Measurements from ENCODE around the gene PAPOLA.

Gene PAPOLA

GRCh38 chr14:96589577-96589976, 87.4 kb downstream of the PAPOLA start:
- no peak for TF ChIP-seq CTCF (IDR thresholded peaks at IDR 0.05; ENCODE audit: borderline replicate concordance, insufficient read depth, low read depth, low read length)
- H3K4me3 ChIP-seq (ENCODE audit: low read depth, low read length), result no peak overlapping the region

- no peak overlapping the region for H3K4me3 ChIP-seq (ENCODE audit: low read depth, low read length)
- TF ChIP-seq CTCF (IDR thresholded peaks at IDR 0.05; ENCODE audit: borderline replicate concordance, insufficient read depth, low read depth, low read length), result no peak
These were observed 88.1 kb downstream of the PAPOLA start for GRCh38 chr14:96590190-96590864.

DNA sequence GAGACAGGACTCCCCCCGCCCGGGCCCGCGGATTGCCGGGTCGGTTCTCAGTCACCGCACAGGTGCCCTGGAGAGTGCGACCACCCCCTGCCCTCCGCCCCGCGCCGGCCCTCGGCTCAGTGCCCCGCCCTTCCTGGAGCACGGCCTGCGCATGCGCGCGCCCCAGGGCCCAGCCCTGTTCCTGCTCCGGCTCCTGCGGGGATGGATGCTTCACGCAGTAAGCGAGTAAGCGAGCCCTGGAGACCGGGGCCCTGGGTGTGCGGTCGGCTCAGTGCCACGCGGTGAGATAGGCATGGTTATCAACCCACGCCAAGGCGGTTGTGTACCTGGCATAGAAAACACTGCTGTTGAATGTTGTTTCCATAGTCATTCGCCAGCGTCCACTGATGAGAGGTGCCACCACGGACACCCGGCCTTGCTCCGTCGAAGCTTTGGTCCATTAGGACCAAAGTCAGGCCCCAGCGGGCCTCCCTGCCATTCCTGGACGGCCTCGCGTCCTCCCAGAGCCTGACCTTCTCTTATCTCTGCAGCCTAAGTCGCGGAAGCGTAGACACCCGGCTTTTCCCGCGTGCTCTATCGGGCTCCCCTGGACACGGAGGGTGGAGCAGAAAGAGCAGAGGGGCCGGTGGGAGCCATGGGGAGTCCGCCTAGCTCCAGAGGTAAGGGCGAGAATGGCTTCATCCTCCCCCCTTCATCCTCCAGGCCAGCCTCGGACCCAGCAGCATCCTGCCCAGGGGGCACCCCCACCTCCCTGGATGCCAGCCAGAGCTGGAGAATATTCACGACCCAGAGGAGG, 90.6 kb downstream of the PAPOLA start:
- TF ChIP-seq CTCF (IDR thresholded peaks at IDR 0.05; ENCODE audit: borderline replicate concordance, insufficient read depth, low read depth, low read length), result no peak
- H3K4me3 ChIP-seq (ENCODE audit: low read depth, low read length), result no peak overlapping the region

- no peak overlapping the region for H3K4me3 ChIP-seq (ENCODE audit: low read depth, low read length)
- TF ChIP-seq CTCF (IDR thresholded peaks at IDR 0.05; ENCODE audit: borderline replicate concordance, insufficient read depth, low read depth, low read length), result no peak
These were observed 92.8 kb downstream of the PAPOLA start for GRCh38 chr14:96594961-96595360.

DNA sequence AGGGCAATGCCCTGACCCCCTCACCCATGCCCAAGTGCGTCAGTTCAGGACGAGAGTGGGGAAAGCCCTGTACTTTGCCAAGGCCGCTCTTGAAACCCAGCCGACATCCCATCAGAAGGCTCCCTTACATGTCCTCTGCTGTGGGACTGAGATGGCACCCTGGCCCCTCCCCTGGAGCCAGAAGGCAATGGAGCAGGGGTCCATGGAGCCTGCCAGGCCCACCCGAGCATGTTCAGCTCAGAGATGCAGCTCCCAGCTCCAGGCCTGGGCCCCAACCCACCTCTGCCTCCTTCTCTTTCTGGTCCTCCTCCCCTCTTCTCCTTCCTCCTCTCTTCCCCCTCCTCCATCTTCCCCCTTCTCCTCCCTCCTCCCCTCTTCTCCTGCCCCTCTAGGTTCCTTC, 95.5 kb downstream of the PAPOLA start:
- no peak overlapping the region for H3K4me3 ChIP-seq (ENCODE audit: low read depth, low read length)
- no peak for TF ChIP-seq CTCF (IDR thresholded peaks at IDR 0.05; ENCODE audit: borderline replicate concordance, insufficient read depth, low read depth, low read length)

DNA sequence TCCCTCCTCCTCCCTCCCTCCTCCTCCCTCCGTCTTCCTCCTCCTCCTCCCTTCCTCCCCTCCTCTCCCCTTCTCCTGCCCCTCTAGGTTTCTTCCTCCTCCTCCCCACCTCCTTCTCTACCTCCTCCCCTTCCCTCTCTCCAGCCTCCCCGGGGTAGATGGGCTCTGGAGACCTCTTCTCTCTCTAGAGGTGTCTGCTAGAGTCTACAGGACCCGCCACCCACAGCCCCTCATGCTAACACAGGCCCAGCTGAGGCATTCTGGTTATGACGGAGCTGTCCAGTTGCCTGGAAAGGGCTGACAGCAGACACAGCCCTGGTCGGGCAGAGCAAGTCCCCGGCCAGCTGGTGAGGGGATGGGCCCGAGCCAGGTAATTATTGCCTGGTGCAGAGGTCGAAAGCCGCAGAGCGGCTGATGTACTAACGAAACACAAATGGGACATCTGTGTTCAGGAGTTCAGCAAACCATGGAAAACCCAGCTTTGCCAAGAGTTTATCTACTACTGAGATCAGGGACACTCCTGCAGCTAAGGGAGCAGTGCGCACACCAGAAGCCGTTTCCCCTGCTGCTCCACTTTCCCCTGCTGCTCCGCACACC, 96.2 kb downstream of the PAPOLA start:
- no peak for TF ChIP-seq CTCF (IDR thresholded peaks at IDR 0.05; ENCODE audit: borderline replicate concordance, insufficient read depth, low read depth, low read length)
- no peak overlapping the region for H3K4me3 ChIP-seq (ENCODE audit: low read depth, low read length)

Data from GM12875 (cell line).